IPS-18c (cell line): Measurements from ENCODE around the gene YPEL1.

ENCODE experiments used
- H3K4me3 ChIP-seq: 2 replicates; pipeline ENCODE4 v1.7.0; 2013; ENCODE audit warnings: low read depth, mild to moderate bottlenecking, low read length, moderate library complexity; ENCODE audit not compliant: insufficient read depth
- H3K9me3 ChIP-seq: one replicate; pipeline ENCODE4 v1.6.1; 2013; ENCODE audit warnings: mild to moderate bottlenecking, low read length, moderate library complexity; ENCODE audit not compliant: control insufficient read depth, insufficient read depth

YPEL1 gene

GRCh38 chr22:21657360-21658032 lies 78.1 kb downstream of the YPEL1 start:
- Histone ChIP-seq H3K9me3 (no peaks in the 10 kb centered on the region), H3K4me3 (peak overlapping the region; percentile 59)

- Histone ChIP-seq H3K4me3 (peak overlapping the region; percentile 59; the same call in 1 of the 2 replicates), H3K9me3 (no peaks in the 10 kb centered on the region)
Observed at GRCh38 chr22:21657020-21657359, 78.6 kb downstream of the YPEL1 start.

GRCh38 chr22:21652547-21653545 lies 82.7 kb downstream of the YPEL1 start:
- Histone ChIP-seq H3K4me3 (peak overlapping the region; percentile 91), H3K9me3 (no peaks in the 10 kb centered on the region)

GRCh38 chr22:21652010-21652546 lies 83.5 kb downstream of the YPEL1 start:
- H3K4me3 ChIP-seq = peak overlapping the region; percentile 91

GRCh38 chr22:21651521-21652009 lies 84.0 kb downstream of the YPEL1 start:
- Histone ChIP-seq H3K4me3 (peak overlapping the region; percentile 91), H3K9me3 (no peaks in the 10 kb centered on the region)

More at GRCh38 chr22:21652010-21652546, 83.5 kb downstream of the YPEL1 start:
- H3K9me3 ChIP-seq = no peaks in the 10 kb centered on the region

- no peaks in the 10 kb centered on the region for H3K9me3 ChIP-seq
Observed at GRCh38 chr22:21650823-21651520, 84.6 kb downstream of the YPEL1 start.

GRCh38 chr22:21650280-21650679 lies 85.3 kb downstream of the YPEL1 start:
- no peaks in the 10 kb centered on the region for H3K9me3 ChIP-seq

More at GRCh38 chr22:21650823-21651520, 84.6 kb downstream of the YPEL1 start:
- H3K4me3 ChIP-seq = peak overlapping the region; percentile 91

More at GRCh38 chr22:21650280-21650679, 85.3 kb downstream of the YPEL1 start:
- no peak overlapping the region for H3K4me3 ChIP-seq
